Panc1 (cell line): Measurements from ENCODE around the gene CFAP97D1.

Experiments
- CTCF ChIP-seq: fragments of 450-650 bp; IDR thresholded peaks from 2 replicates; pipeline ENCODE4 v1.5.1; 2017; ENCODE audit warnings: mild to moderate bottlenecking
- POLR2AphosphoS5 ChIP-seq: IDR thresholded peaks from 2 replicates; pipeline ENCODE4 v1.6.1; 2012; ENCODE audit warnings: mild to moderate bottlenecking, low read depth, low read length, moderate library complexity

- no peak for TF ChIP-seq POLR2AphosphoS5
- no peak for TF ChIP-seq CTCF
These were observed 2.9 kb downstream of the CFAP97D1 start for GRCh38 chr17:43782913-43783680.
